ENCODE data around the gene RAPGEF3. TPM values are rescaled to one million over a fixed set of nuclear protein-coding genes. Genes with fewer than 3 reads are reported as not detected.

Gene RAPGEF3
- total and polyA plus RNA-seq, 5 donors from 2014 or later, result 0.10 to 0.79 (median 0.14) TPM; not detected in 2

- peak overlapping the region in 2 of 4 donors; percentile 4 to 39 for H3K4me3 Mint-ChIP-seq
- Histone ChIP-seq H3K4me3 (ENCODE audit: low read depth, low read length) (peak overlapping the region; percentile 38), H3K4me1 (ENCODE audit: control insufficient read depth, insufficient read depth, low read length, poor library complexity, severe bottlenecking) (peaks cover 26% of the 10 kb centered on the region), H3K27ac (ENCODE audit: insufficient read depth, low read length, poor library complexity, severe bottlenecking) (no peak overlapping the region), H3K27me3 (ENCODE audit: control insufficient read depth, insufficient read depth, low read length) (no peaks in the 10 kb centered on the region), H3K36me3 (ENCODE audit: control insufficient read depth, insufficient read depth, low read length) (no peaks in the 10 kb centered on the region), H3K9me3 (ENCODE audit: control insufficient read depth in 2 of 2, low read length in 2 of 2) (no peaks in the 10 kb centered on the region)
- DNase-seq (peak in 1 of 3 donors; percentile 44), ATAC-seq (ENCODE audit: low read depth in 2 of 2) (no peak)
- peaks cover 0 to 2% (median 0%) of the 10 kb centered on the region in 7 donors for H3K9me3 Mint-ChIP-seq
- no peaks in the 10 kb centered on the region for H3K36me3 Mint-ChIP-seq
- peak overlapping the region; percentile 8 to 89 (median 31) for H3K27ac Mint-ChIP-seq
- peaks cover 6 to 38% (median 16%) of the 10 kb centered on the region in 4 donors for H3K4me1 Mint-ChIP-seq
- H3K27me3 Mint-ChIP-seq, result peaks cover 4% of the 10 kb centered on the region
Measured at GRCh38 chr12:47755655-47756562, 2.8 kb downstream of the RAPGEF3 start.

- no peak for DNase-seq
- H3K4me3 ChIP-seq (ENCODE audit: low read depth, low read length), result peak overlapping the region; percentile 38
- Mint-ChIP-seq H3K9me3 (peaks cover 0 to 2% (median 0%) of the 10 kb centered on the region in 7 donors), H3K27ac (no peak overlapping the region), H3K27me3 (peaks cover under 1% of the 10 kb centered on the region), H3K4me3 (no peak overlapping the region), H3K4me1 (peaks cover 6 to 38% (median 16%) of the 10 kb centered on the region in 4 donors), H3K36me3 (no peaks in the 10 kb centered on the region)
- no peaks in the 10 kb centered on the region for H3K27me3 ChIP-seq (ENCODE audit: control insufficient read depth, insufficient read depth, low read length)
- H3K9me3 ChIP-seq (ENCODE audit: control insufficient read depth in 2 of 2, low read length in 2 of 2), result no peaks in the 10 kb centered on the region
- ATAC-seq (ENCODE audit: low read depth in 2 of 2), result no peak
- no peaks in the 10 kb centered on the region for H3K36me3 ChIP-seq (ENCODE audit: control insufficient read depth, insufficient read depth, low read length)
- H3K4me1 ChIP-seq (ENCODE audit: control insufficient read depth, insufficient read depth, low read length, poor library complexity, severe bottlenecking), result peaks cover 26% of the 10 kb centered on the region
- H3K27ac ChIP-seq (ENCODE audit: insufficient read depth, low read length, poor library complexity, severe bottlenecking), result no peak overlapping the region
Measured at GRCh38 chr12:47754881-47755280, 3.8 kb downstream of the RAPGEF3 start.

- no peak overlapping the region for H3K4me3 ChIP-seq (ENCODE audit: low read depth, low read length)
- DNase-seq (no peak), ATAC-seq (ENCODE audit: low read depth in 2 of 2) (no peak)
- no peaks in the 10 kb centered on the region for H3K9me3 ChIP-seq (ENCODE audit: control insufficient read depth in 2 of 2, low read length in 2 of 2)
- no peaks in the 10 kb centered on the region for H3K27me3 ChIP-seq (ENCODE audit: control insufficient read depth, insufficient read depth, low read length)
- Mint-ChIP-seq H3K27ac (no peak overlapping the region), H3K9me3 (peaks cover 0 to 2% (median 0%) of the 10 kb centered on the region in 7 donors), H3K27me3 (no peaks in the 10 kb centered on the region), H3K36me3 (no peaks in the 10 kb centered on the region), H3K4me3 (no peak overlapping the region), H3K4me1 (peaks cover 6 to 34% (median 16%) of the 10 kb centered on the region in 4 donors)
- H3K36me3 ChIP-seq (ENCODE audit: control insufficient read depth, insufficient read depth, low read length), result no peaks in the 10 kb centered on the region
- no peak overlapping the region for H3K27ac ChIP-seq (ENCODE audit: insufficient read depth, low read length, poor library complexity, severe bottlenecking)
- peaks cover 18% of the 10 kb centered on the region for H3K4me1 ChIP-seq (ENCODE audit: control insufficient read depth, insufficient read depth, low read length, poor library complexity, severe bottlenecking)
Measured at GRCh38 chr12:47754126-47754525, 4.6 kb downstream of the RAPGEF3 start.

- H3K4me1 ChIP-seq (ENCODE audit: control insufficient read depth, insufficient read depth, low read length, poor library complexity, severe bottlenecking), result peaks cover 10% of the 10 kb centered on the region
Measured at GRCh38 chr12:47753021-47754001, 5.4 kb downstream of the RAPGEF3 start.

GRCh38 chr12:47752552-47752951, 6.1 kb downstream of the RAPGEF3 start:
- peaks cover 9% of the 10 kb centered on the region for H3K4me1 ChIP-seq (ENCODE audit: control insufficient read depth, insufficient read depth, low read length, poor library complexity, severe bottlenecking)
- Mint-ChIP-seq H3K27ac (no peak overlapping the region), H3K27me3 (no peaks in the 10 kb centered on the region), H3K36me3 (no peaks in the 10 kb centered on the region), H3K9me3 (peaks cover 0 to 2% (median 0%) of the 10 kb centered on the region in 7 donors), H3K4me3 (no peak overlapping the region), H3K4me1 (peaks cover 6 to 25% (median 13%) of the 10 kb centered on the region in 4 donors)
- no peaks in the 10 kb centered on the region for H3K27me3 ChIP-seq (ENCODE audit: control insufficient read depth, insufficient read depth, low read length)
- H3K4me3 ChIP-seq (ENCODE audit: low read depth, low read length), result no peak overlapping the region
- H3K27ac ChIP-seq (ENCODE audit: insufficient read depth, low read length, poor library complexity, severe bottlenecking), result no peak overlapping the region
- H3K36me3 ChIP-seq (ENCODE audit: control insufficient read depth, insufficient read depth, low read length), result no peaks in the 10 kb centered on the region
- H3K9me3 ChIP-seq (ENCODE audit: control insufficient read depth in 2 of 2, low read length in 2 of 2), result no peaks in the 10 kb centered on the region
- no peak for ATAC-seq (ENCODE audit: low read depth in 2 of 2)
- DNase-seq, result no peak

More at GRCh38 chr12:47753021-47754001, 5.4 kb downstream of the RAPGEF3 start:
- H3K9me3 Mint-ChIP-seq, result peaks cover 0 to 2% (median 0%) of the 10 kb centered on the region in 7 donors
- Histone ChIP-seq H3K4me3 (ENCODE audit: low read depth, low read length) (no peak overlapping the region), H3K9me3 (ENCODE audit: control insufficient read depth in 2 of 2, low read length in 2 of 2) (no peaks in the 10 kb centered on the region), H3K27me3 (ENCODE audit: control insufficient read depth, insufficient read depth, low read length) (no peaks in the 10 kb centered on the region), H3K36me3 (ENCODE audit: control insufficient read depth, insufficient read depth, low read length) (no peaks in the 10 kb centered on the region), H3K27ac (ENCODE audit: insufficient read depth, low read length, poor library complexity, severe bottlenecking) (no peak overlapping the region)
- peaks cover 6 to 31% (median 15%) of the 10 kb centered on the region in 4 donors for H3K4me1 Mint-ChIP-seq
- no peak overlapping the region for H3K4me3 Mint-ChIP-seq
- H3K27ac Mint-ChIP-seq, result no peak overlapping the region
- DNase-seq (no peak), ATAC-seq (ENCODE audit: low read depth in 2 of 2) (no peak)
- H3K27me3 Mint-ChIP-seq, result no peaks in the 10 kb centered on the region
- no peaks in the 10 kb centered on the region for H3K36me3 Mint-ChIP-seq

- Histone ChIP-seq H3K27me3 (ENCODE audit: control insufficient read depth, insufficient read depth, low read length) (no peaks in the 10 kb centered on the region), H3K4me3 (ENCODE audit: low read depth, low read length) (no peak overlapping the region), H3K36me3 (ENCODE audit: control insufficient read depth, insufficient read depth, low read length) (no peaks in the 10 kb centered on the region), H3K27ac (ENCODE audit: insufficient read depth, low read length, poor library complexity, severe bottlenecking) (no peak overlapping the region), H3K4me1 (ENCODE audit: control insufficient read depth, insufficient read depth, low read length, poor library complexity, severe bottlenecking) (peaks cover 9% of the 10 kb centered on the region), H3K9me3 (ENCODE audit: control insufficient read depth in 2 of 2, low read length in 2 of 2) (no peaks in the 10 kb centered on the region)
- no peak overlapping the region for H3K27ac Mint-ChIP-seq
- H3K4me1 Mint-ChIP-seq, result peaks cover 6 to 21% (median 12%) of the 10 kb centered on the region in 4 donors
- no peaks in the 10 kb centered on the region for H3K27me3 Mint-ChIP-seq
- H3K4me3 Mint-ChIP-seq, result no peak overlapping the region
- DNase-seq (no peak), ATAC-seq (ENCODE audit: low read depth in 2 of 2) (no peak)
- H3K9me3 Mint-ChIP-seq, result peaks cover 0 to 2% (median 0%) of the 10 kb centered on the region in 7 donors
- no peaks in the 10 kb centered on the region for H3K36me3 Mint-ChIP-seq
Measured at GRCh38 chr12:47752121-47752520, 6.6 kb downstream of the RAPGEF3 start.

- H3K4me3 Mint-ChIP-seq, result no peak overlapping the region
- peaks cover 6 to 17% (median 12%) of the 10 kb centered on the region in 4 donors for H3K4me1 Mint-ChIP-seq
- no peaks in the 10 kb centered on the region for H3K36me3 Mint-ChIP-seq
- H3K27me3 ChIP-seq (ENCODE audit: control insufficient read depth, insufficient read depth, low read length), result no peaks in the 10 kb centered on the region
- no peak overlapping the region for H3K4me3 ChIP-seq (ENCODE audit: low read depth, low read length)
- H3K36me3 ChIP-seq (ENCODE audit: control insufficient read depth, insufficient read depth, low read length), result no peaks in the 10 kb centered on the region
- no peaks in the 10 kb centered on the region for H3K9me3 ChIP-seq (ENCODE audit: control insufficient read depth in 2 of 2, low read length in 2 of 2)
- peaks cover 0 to 2% (median 0%) of the 10 kb centered on the region in 7 donors for H3K9me3 Mint-ChIP-seq
- ATAC-seq (ENCODE audit: low read depth in 2 of 2) (no peak), DNase-seq (no peak)
- no peak overlapping the region for H3K27ac ChIP-seq (ENCODE audit: insufficient read depth, low read length, poor library complexity, severe bottlenecking)
- no peaks in the 10 kb centered on the region for H3K27me3 Mint-ChIP-seq
- peaks cover 9% of the 10 kb centered on the region for H3K4me1 ChIP-seq (ENCODE audit: control insufficient read depth, insufficient read depth, low read length, poor library complexity, severe bottlenecking)
- no peak overlapping the region for H3K27ac Mint-ChIP-seq
Measured at GRCh38 chr12:47751561-47751960, 7.1 kb downstream of the RAPGEF3 start.

Data from CD4-positive, CD25-positive, alpha-beta regulatory T cell (primary cell).